HG02973 (cell line): ENCODE data around the gene CAPN13.

Experiments
- ATAC-seq: cut with Tn5 transposase; IDR thresholded peaks from one replicate; pipeline ENCODE4 v1.9.1; 2021; ENCODE audit warnings: moderate library complexity; ENCODE audit not compliant: unreplicated experiment

Gene CAPN13

GRCh38 chr2:30807249-30807648, at the start of gene CAPN13:
TSS of gene CAPN13 (minus strand) at chr2:30807446. CDS start at chr2:30787325, 20,121 bp downstream.
- no peak for ATAC-seq

- ATAC-seq: no peak
These were observed 40.6 kb upstream of the CAPN13 start for GRCh38 chr2:30847841-30848240.

DNA sequence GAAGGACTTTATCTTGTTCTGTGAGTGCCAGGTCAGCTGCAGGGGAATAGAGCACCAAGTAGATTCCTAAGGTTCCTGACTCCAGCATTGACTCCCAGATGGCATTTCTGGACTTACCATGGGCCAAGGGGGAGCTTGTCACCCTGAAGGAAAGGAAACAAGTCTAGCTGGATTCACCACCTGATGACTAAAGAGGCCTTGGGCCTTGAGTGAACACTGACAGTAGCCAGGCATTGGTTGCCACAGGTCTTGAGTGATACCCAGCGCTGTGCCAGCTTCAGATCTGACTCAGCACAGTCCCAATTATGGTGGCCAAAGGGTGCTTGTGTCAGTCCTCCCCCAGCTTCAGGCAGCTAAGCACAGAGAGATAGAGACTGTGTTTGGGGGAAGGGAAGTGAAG, 40.1 kb upstream of the CAPN13 start:
- no peak for ATAC-seq

DNA sequence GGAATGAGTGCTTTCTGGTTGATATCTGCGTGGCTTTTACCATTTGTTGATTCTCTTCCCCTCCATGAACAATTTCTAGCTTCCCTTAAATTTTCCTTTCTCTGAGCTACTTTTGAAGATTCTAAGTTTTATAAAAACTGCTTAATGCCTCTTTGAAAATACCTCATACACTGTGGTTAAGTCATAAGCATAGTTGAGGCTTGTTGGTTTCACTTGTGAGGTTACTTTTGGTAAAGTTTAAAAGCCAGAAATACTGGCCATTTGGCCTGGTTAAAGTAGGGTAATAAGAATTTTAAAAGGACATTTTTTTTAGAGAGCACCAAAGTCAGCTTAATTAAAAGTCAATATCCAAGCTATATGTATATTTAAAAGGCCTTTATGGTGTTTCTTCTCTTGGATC, 21.3 kb upstream of the CAPN13 start:
- no peak for ATAC-seq

- ATAC-seq: no peak
These were observed 19.7 kb upstream of the CAPN13 start for GRCh38 chr2:30826916-30827315.

DNA sequence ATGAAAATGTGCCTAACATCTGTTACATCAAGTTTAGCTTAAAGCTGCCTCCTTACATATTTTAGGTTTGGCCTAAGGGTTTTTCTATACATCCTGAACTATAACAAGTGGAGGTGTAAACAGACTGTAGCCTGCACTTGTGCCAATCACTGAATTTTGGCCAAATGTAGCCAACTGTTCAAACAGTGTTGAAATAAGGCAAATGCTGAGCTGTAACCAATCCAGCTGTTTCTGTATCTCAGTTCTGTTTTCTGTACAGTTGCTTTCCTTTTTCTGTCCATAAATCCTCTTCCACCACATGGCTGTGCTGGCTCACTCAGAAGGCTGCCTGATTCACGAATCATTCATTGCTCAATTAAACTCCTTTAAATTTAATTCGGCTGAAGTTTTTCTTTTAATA, 19.2 kb upstream of the CAPN13 start:
- ATAC-seq: no peak

GRCh38 chr2:30823452-30823851, 16.2 kb upstream of the CAPN13 start:
- ATAC-seq: no peak

- ATAC-seq: no peak
These were observed 14.7 kb upstream of the CAPN13 start for GRCh38 chr2:30821960-30822359.

GRCh38 chr2:30820381-30821055, 13.3 kb upstream of the CAPN13 start:
- no peak for ATAC-seq

DNA sequence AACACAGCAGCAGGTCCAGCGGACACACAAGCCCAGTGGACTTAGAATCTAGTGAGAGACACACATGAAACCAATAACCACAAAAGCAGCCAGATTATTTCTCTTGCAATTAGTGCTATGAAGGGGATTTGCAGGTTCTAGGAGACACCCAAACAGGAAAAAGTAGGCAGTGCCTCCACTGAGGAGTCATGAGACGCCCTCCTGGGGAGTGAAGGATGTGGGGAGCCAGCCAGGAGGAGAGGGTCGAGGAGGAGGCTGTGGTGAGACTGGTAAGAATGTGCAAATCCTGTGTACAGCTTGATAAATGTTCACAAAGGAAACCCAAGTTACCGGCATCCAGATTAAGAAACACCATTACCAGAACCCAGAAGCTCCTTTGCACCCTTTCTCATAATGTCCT, 2.7 kb upstream of the CAPN13 start:
- no peak for ATAC-seq

DNA sequence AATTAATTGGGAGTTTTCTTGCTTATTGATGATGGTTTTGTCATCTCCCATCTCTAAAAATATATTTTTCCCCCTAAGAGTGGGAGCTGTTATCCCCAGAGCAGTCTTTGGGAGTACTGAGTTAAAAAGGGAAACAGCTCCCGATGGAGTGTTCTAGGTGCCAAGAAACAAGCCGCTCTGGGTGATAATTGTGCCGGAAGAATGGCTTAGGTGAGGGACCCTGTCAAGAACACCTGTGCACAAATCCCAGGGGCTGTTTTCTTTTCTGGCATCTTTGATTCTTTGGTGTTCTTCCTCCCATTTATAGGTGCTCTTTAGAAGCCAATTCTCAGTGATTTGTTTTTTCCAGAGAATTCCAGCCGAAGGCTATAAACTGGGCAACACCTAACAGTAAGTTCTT, 1.4 kb upstream of the CAPN13 start:
- no peak for ATAC-seq

- ATAC-seq: no peak
These were observed 4.0 kb downstream of the CAPN13 start for GRCh38 chr2:30803281-30803680.

DNA sequence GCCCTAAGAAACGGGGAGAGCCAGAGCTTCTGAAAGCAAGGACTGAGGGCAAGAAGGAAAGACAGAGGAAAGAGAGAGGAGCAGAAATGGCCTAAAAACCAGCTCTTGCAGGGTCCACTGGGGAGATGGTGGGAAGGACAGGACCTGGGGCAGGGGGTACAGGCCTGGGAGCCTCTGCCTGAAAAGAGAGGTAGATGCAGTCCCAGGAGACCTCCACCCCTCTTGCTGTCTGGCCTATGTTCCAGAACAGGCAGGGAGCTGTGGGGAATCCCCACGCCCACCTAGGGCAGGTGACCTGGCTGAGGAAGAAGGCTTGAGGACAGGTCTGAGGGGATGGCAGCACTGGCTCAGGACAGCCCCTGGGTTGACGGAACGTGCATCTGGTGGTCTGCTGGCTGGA, 4.6 kb downstream of the CAPN13 start:
- no peak for ATAC-seq

DNA sequence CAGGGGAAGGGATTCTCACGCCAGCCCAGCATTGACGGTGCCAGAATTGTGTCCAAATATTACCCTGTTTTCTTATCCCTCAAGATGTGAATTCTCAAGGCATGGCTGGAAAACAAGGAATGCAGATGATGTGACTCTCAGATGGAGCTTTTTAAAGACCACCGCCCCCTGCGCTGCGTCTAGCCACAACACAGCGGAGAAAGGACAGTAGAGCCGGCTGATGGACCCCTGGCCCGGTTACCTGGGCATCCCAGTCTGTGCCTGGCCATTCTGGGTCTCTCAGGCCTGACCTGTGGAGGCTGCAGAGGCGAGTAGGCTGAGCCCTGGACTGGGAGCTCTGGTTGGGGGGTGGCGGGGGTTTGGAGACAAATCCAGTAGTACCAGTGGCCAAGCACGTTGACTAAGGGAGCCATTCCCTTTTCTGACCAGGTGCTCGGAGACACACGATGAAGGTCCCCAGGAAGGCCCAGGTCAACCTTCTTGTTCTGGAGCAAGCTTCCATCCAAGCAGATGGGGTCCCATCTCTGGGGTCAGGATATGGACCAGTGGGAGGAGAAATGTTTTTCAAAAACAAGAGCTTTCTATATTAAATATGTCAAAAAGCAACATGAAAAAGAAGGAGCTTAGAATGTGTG, 5.3 kb downstream of the CAPN13 start:
- ATAC-seq: no peak

DNA sequence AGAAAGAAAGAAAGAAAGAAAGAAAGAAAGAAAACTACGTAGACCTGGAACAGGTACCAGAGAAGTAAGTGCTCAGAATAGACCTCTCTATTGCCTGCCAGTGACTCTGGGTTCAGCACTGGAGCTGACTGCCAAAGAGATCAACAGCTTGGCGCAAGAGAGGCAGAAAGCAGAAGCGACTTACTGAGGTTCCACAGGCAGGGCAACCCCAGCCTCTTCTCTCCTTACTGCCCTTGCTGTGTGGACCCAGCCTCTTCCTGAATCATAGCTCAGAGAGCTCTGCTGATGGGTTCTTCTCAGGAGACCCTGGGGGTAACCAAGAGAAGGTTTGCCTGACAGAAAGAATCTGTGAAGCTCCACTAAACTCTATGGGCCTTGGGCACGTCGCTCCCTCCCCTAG, 7.1 kb downstream of the CAPN13 start:
- ATAC-seq: no peak

- ATAC-seq: no peak
These were observed 7.9 kb downstream of the CAPN13 start for GRCh38 chr2:30799366-30799765.

DNA sequence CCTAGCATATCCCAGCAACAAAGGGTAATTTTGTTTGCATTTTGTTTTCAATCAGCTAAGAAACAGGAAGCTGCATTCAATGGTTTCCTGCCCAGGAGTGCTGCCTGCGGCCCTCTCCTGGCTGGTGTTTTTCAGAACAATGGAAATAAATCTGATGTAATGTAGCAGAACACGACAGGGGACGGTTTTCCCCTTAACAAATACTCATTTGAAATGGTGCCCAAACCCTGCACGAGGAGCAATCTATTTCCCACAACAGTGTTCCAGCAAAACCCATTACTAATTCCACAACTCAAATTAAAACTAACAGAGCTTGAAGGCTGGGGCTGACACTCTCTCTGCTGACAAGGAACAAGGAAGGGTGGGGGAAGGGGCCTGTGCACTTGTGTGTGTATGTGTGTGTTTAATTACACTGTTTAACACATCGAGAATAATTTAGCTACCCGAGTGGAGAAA, 8.7 kb downstream of the CAPN13 start:
- no peak for ATAC-seq

DNA sequence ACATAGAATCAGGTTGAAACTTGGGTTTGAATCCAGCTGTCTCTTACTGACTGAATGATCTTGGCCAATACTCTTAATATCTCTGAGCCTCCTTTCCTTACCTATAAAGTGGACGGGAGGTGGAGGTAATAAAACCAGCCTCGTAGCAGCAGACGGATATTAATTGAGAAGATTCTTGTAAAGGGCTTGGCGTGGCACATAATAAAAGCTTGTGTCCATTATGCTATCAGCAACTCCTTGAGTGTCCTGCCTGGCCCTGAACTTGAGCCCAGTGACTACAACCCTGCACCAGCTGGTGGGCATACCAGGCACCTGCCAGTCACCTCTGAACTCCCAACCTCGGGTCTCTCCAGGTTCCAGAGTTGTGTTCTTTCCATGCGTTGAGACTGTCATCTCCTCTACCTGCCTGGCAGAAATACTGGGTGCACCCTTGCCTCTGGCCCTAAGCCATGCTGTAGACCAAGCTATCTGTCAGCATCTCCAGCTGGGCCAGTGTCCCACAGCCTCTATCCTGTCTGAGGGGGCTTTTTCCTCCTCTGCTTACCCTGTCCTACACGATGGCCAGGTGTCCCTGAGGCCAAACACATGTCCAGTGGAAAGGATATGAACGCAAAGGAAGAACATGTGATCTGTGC, 9.7 kb downstream of the CAPN13 start:
- ATAC-seq: no peak

DNA sequence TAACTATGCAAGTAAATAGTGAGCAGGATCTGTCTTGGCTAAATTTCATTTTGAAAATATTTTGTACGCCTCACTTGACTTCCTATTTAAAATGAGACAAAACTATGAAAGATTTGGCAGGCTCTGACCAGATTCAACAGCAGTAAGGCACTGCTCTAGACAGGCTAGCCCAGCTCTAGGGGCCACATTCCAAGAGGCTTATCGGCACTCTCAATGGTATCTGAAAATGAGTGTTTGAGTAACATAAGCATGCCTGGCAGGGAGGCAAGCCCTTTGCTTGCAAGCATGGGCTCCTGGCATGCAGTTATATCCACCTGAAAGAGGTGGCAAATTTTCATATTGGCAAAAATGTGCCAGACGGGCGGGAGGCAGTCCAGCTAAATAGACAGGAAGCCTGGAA, 10.5 kb downstream of the CAPN13 start:
- ATAC-seq: no peak

DNA sequence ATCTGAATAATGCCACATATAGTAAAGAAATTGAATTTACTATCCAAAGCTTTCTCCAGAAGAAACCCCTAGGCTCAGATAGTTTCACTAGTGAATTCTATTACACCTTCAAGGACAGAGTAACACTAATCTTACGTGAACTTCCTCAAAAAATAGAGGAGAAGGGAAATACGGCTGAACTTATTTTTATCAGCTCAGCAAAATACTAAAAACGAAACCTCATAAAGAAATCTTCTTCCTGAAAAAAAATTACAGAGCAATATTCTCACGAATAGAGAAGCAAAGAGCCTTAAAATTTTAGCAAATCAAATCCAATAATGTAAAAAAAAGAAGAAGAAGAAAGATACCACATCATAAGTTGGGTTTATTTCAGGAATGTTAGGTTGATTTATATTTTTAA, 14.7 kb downstream of the CAPN13 start:
- ATAC-seq: no peak

DNA sequence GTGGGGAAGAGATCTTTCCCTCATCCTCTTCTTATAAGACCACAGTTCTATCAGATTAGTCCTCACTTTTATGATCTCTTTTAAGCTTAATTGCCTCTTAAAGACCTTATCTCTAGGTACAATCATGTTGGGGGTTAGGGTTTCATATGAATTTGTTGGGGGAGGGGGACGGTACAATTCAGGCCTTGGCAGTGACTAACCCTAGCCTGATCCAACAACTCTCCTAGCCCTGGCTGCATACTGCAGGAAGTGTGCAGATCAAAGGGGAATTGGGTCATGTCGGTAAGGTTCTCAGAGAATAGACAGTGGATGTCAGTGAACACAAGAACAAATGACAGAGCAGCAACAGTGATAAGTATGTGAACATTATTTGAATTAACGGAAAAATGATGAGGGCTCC, 16.4 kb downstream of the CAPN13 start:
- ATAC-seq: no peak

DNA sequence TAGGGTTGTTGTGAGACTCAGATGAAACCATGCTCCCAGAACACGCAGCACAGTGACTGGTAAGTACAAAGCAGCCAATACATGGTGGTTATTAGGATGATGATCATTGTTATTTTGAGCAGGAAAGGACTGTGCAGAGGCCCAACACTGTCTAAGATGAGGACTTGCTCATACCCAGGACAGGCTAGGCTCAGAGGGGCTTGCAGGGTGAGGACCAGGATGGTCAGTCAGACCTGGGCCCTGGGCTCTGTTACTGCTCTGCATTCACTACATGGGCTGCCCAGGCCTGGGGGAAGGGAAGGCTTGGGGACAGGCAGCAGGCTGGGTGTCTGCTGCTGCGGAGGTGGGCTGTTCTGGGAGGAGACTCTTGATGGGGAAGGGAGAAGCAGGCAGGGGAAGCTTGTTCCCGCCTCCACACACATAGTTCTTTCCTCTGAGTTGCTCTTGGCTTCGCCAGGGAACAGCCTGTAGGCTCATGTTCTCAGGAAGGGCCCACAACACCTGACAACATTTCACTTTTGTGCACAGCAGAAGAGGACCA, 17.5 kb downstream of the CAPN13 start:
- no peak for ATAC-seq
